Loucy (cell line): ENCODE measurements around the gene C17orf67.

Experiments
- CTCF ChIP-seq: fragments of 200-600 bp; sonication (generic); conservative IDR thresholded peaks from 2 replicates; pipeline ENCODE4 v1.5.1; 2014; ENCODE audit warnings: mild to moderate bottlenecking, antibody characterized with exemption, low read length
- EZH2phosphoT487 ChIP-seq: fragments of 200-600 bp; IDR thresholded peaks from 2 replicates; pipeline ENCODE4 v1.6.1; 2018; ENCODE audit warnings: antibody characterized with exemption, mild to moderate bottlenecking, moderate library complexity, borderline replicate concordance

GRCh38 chr17:56761387-56761786, 72.3 kb downstream of the C17orf67 start:
- no peak for TF ChIP-seq EZH2phosphoT487
- no peak for TF ChIP-seq CTCF
